ENCODE data around the gene BAIAP2.

DNA sequence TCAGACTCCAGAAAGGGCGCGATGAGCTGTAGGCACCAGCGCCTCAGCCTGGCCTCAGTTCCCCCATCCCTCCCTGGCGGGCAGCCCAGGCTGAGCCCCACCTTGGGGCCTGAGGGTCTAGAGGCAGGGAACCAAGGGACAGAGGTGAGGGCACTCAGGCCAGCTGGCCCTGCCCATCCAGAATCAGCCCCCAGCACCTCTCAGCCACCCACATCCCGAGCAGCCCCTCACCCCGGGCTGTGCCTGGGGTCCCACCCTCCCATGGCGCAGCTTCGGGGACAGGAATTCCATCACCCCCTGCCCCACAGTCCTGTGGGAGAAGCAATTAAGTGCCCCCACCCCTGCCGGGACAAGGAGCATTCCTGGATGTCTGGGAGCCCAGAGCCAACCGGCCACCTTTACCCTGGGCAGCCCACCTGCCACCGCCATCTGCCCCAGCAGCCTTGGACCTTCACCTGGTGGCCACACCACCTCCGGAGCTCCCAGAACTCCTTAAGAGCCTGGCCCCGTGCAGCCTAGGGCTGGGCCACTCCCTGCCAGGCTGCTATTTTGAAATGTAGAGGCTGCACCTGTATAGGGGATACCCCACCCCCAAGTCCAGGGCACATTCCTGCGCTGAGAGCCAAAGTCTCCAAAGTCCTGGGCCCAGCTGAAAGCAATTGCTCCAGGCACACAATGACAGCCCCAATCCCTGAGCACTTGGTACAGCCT is 96.7 kb downstream of the BAIAP2 start:
- no peak for TF ChIP-seq TAF1 (IDR thresholded peaks at IDR 0.05; ENCODE audit: borderline replicate concordance, insufficient read depth, low read length)
- TF ChIP-seq REST (IDR thresholded peaks at IDR 0.05; ENCODE audit: insufficient read depth in 1 of 2, low read depth in 2 of 2, low read length in 2 of 2): no peak
- TF ChIP-seq POLR2AphosphoS5 (IDR thresholded peaks at IDR 0.05; ENCODE audit: low read depth, low read length): no peak
- TF ChIP-seq SIN3A (IDR thresholded peaks at IDR 0.05; ENCODE audit: borderline replicate concordance, insufficient read depth, low read length): no peak

All from PFSK-1 (cell line).